HEK293T (cell line): ENCODE measurements around the gene ZNF181.

Experiments
- ARNT ChIP-seq: fragments of 450-650 bp; IDR thresholded peaks from 2 replicates; pipeline ENCODE4 v1.6.1; 2017; ENCODE audit warnings: mild to moderate bottlenecking
- BHLHE40 ChIP-seq: fragments of 450-650 bp; IDR thresholded peaks from 2 replicates; pipeline ENCODE4 v1.6.1; 2016; ENCODE audit warnings: mild to moderate bottlenecking, moderate library complexity, borderline replicate concordance
- ELF4 ChIP-seq: fragments of 450-650 bp; IDR thresholded peaks from 2 replicates; pipeline ENCODE4 v1.6.1; 2017; ENCODE audit warnings: antibody characterized with exemption
- FOXA1 ChIP-seq: fragments of 450-650 bp; IDR thresholded peaks from 2 replicates; pipeline ENCODE4 v1.6.1; 2016; ENCODE audit warnings: mild to moderate bottlenecking
- FOXK2 ChIP-seq: fragments of 450-650 bp; IDR thresholded peaks from 2 replicates; pipeline ENCODE4 v1.6.1; 2016; ENCODE audit warnings: mild to moderate bottlenecking
- FOXM1 ChIP-seq: fragments of 450-650 bp; IDR thresholded peaks from 2 replicates; pipeline ENCODE4 v1.6.1; 2017; ENCODE audit warnings: mild to moderate bottlenecking, borderline replicate concordance
- NFRKB ChIP-seq: fragments of 450-650 bp; IDR thresholded peaks from 2 replicates; pipeline ENCODE4 v1.6.1; 2016; ENCODE audit warnings: mild to moderate bottlenecking, moderate library complexity
- PKNOX1 ChIP-seq: fragments of 450-650 bp; IDR thresholded peaks from 2 replicates; pipeline ENCODE4 v1.6.1; 2016
- SP1 ChIP-seq: fragments of 450-650 bp; IDR thresholded peaks from 2 replicates; pipeline ENCODE4 v1.6.1; 2017
- SUZ12 ChIP-seq: fragments of 450-650 bp; IDR thresholded peaks from 2 replicates; pipeline ENCODE4 v1.6.1; 2016; ENCODE audit warnings: mild to moderate bottlenecking
- TARDBP ChIP-seq: fragments of 450-650 bp; IDR thresholded peaks from 2 replicates; pipeline ENCODE4 v1.6.1; 2016
- ZNF384 ChIP-seq: fragments of 450-650 bp; IDR thresholded peaks from 2 replicates; pipeline ENCODE4 v1.6.1; 2016

- TF ChIP-seq BHLHE40 (no peak), SUZ12 (no peak), FOXM1 (no peak), ELF4 (no peak), FOXA1 (no peak), SP1 (no peak), TARDBP (no peak), FOXK2 (no peak), NFRKB (no peak), ARNT (no peak), PKNOX1 (no peak), ZNF384 (no peak)
Measured at GRCh38 chr19:34707661-34708060, 26.4 kb upstream of the ZNF181 start.
